Measurements from ENCODE around the gene KIAA1217. TPM values are rescaled to one million over a fixed set of nuclear protein-coding genes. Genes with fewer than 3 reads are reported as not detected.

Gene KIAA1217
- total and polyA plus RNA-seq, 12 donors = 6.9 to 49.5 (median 38.4) TPM

GRCh38 chr10:24240041-24240751 is 31.3 kb downstream of the KIAA1217 start:
- TF ChIP-seq, protein P1, sequence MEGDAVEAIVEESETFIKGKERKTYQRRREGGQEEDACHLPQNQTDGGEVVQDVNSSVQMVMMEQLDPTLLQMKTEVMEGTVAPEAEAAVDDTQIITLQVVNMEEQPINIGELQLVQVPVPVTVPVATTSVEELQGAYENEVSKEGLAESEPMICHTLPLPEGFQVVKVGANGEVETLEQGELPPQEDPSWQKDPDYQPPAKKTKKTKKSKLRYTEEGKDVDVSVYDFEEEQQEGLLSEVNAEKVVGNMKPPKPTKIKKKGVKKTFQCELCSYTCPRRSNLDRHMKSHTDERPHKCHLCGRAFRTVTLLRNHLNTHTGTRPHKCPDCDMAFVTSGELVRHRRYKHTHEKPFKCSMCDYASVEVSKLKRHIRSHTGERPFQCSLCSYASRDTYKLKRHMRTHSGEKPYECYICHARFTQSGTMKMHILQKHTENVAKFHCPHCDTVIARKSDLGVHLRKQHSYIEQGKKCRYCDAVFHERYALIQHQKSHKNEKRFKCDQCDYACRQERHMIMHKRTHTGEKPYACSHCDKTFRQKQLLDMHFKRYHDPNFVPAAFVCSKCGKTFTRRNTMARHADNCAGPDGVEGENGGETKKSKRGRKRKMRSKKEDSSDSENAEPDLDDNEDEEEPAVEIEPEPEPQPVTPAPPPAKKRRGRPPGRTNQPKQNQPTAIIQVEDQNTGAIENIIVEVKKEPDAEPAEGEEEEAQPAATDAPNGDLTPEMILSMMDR (IDR thresholded peaks at IDR 0.05) = no peak
- H3K4me3 ChIP-seq = no peak overlapping the region
- H3K36me3 ChIP-seq = peaks cover 0 to 2% (median 0%) of the 10 kb centered on the region in 9 donors
- H3K27ac ChIP-seq = peak overlapping the region in 2 of 10 donors; percentile 9 to 49
- H3K4me1 ChIP-seq = peaks cover 0 to 63% (median 31%) of the 10 kb centered on the region in 9 donors
- no peak for DNase-seq
- 69 to 78% methylated on average over 8 of the region's 8 CpGs for WGBS, 2 donors
- H3K27me3 ChIP-seq = no peaks in the 10 kb centered on the region
- intact Hi-C loops (cut with DNase I) = no loop called here
- no peaks in the 10 kb centered on the region for H3K9me3 ChIP-seq
- ATAC-seq = peak in 2 of 8 donors; percentile 23 to 57

- intact Hi-C loops (cut with DNase I) = no loop called here
- 58% methylated on average over 5 of the region's 5 CpGs for WGBS, 2 donors
- Histone ChIP-seq H3K4me1 (peaks cover 0 to 67% (median 31%) of the 10 kb centered on the region in 9 donors), H3K27ac (peak overlapping the region in 1 of 10 donors; percentile 22), H3K36me3 (peaks cover 0 to 3% (median 0%) of the 10 kb centered on the region in 9 donors), H3K4me3 (no peak overlapping the region), H3K9me3 (no peaks in the 10 kb centered on the region), H3K27me3 (no peaks in the 10 kb centered on the region)
- ATAC-seq (peak in 1 of 8 donors; percentile 9), DNase-seq (no peak)
- TF ChIP-seq, protein P1 (IDR thresholded peaks at IDR 0.05) = no peak
These were observed 32.6 kb downstream of the KIAA1217 start for GRCh38 chr10:24241536-24242040.

DNA sequence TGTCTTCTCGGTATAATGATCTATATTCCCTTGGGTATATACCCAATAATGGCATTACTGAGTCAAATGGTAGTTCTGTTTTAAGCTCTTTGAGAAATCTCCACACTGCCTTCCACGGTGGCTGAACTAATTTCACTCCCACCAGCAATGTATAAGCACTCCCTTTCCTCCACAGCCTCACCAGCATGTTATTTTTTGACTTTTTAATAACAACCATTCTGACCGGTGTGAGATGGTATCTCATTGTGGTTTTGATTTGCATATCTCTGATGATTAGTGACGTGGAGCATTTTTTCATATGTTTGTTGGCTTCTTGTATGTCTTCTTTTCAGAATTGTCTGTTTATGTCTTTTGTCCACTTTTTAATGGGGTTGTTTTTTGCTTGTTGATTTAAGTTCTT is 33.6 kb downstream of the KIAA1217 start:
- intact Hi-C loops (cut with DNase I) = no loop called here
- Histone ChIP-seq H3K27me3 (no peaks in the 10 kb centered on the region), H3K36me3 (peaks cover 0 to 3% (median 0%) of the 10 kb centered on the region in 9 donors), H3K4me1 (peaks cover 0 to 70% (median 28%) of the 10 kb centered on the region in 9 donors), H3K4me3 (no peak overlapping the region), H3K27ac (peak overlapping the region in 1 of 10 donors; percentile 22), H3K9me3 (no peaks in the 10 kb centered on the region)
- DNase-seq (no peak), ATAC-seq (no peak)
- TF ChIP-seq, protein P1 (IDR thresholded peaks at IDR 0.05) = no peak
- WGBS, 2 donors = 81 to 91% methylated on average over 4 of the region's 4 CpGs

DNA sequence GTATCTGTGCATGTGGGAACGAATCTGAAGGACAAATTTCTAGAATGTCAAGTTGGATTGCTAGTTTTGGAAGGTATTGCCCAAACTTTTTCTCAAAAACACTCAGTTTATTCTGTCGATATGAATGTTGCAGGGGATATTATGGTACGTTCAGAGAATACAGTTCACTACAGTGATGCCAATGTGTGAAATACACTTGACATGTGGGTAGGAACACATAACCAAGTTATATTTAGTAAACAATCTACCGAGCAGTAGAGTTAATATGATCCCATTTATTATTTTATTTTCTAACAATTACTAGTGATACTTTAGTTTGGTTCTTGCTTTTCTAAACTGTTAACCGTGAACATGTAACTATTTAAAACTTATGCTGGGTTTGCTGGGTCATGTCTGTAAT is 37.4 kb downstream of the KIAA1217 start:
- 60 to 69% methylated on average over 5 of the region's 5 CpGs for WGBS, 2 donors
- peaks cover 0 to 3% (median 0%) of the 10 kb centered on the region in 9 donors for H3K36me3 ChIP-seq
- H3K27ac ChIP-seq = no peak overlapping the region
- TF ChIP-seq, protein P1 (IDR thresholded peaks at IDR 0.05) = no peak
- ATAC-seq = no peak
- no peaks in the 10 kb centered on the region for H3K9me3 ChIP-seq
- no peak for DNase-seq
- peaks cover 0 to 57% (median 22%) of the 10 kb centered on the region in 9 donors for H3K4me1 ChIP-seq
- intact Hi-C loops (cut with DNase I) = no loop called here
- no peak overlapping the region for H3K4me3 ChIP-seq
- H3K27me3 ChIP-seq = no peaks in the 10 kb centered on the region

Measured in heart right ventricle (tissue), 16 donors.